ENCODE results near the gene FAM171A1.

FAM171A1 gene

GRCh38 chr10:15253951-15254807, 116.9 kb downstream of the FAM171A1 start:
- no peak for DNase-seq (ENCODE audit: extremely low read depth in 1 of 2, low read depth in 1 of 2)

- DNase-seq (ENCODE audit: extremely low read depth in 1 of 2, low read depth in 1 of 2): no peak
Observed at GRCh38 chr10:15252396-15252795, 118.7 kb downstream of the FAM171A1 start.

GRCh38 chr10:15251791-15252380, 119.2 kb downstream of the FAM171A1 start:
- DNase-seq (ENCODE audit: extremely low read depth in 1 of 2, low read depth in 1 of 2): no peak

GRCh38 chr10:15245530-15245929, 125.6 kb downstream of the FAM171A1 start:
- DNase-seq (ENCODE audit: extremely low read depth in 1 of 2, low read depth in 1 of 2): no peak

- DNase-seq (ENCODE audit: extremely low read depth in 1 of 2, low read depth in 1 of 2): no peak
Observed at GRCh38 chr10:15244635-15245197, 126.4 kb downstream of the FAM171A1 start.

GRCh38 chr10:15242261-15242840, 128.7 kb downstream of the FAM171A1 start:
- no peak for DNase-seq (ENCODE audit: extremely low read depth in 1 of 2, low read depth in 1 of 2)

- DNase-seq (ENCODE audit: extremely low read depth in 1 of 2, low read depth in 1 of 2): no peak
Observed at GRCh38 chr10:15241306-15241705, 129.8 kb downstream of the FAM171A1 start.

- no peak for DNase-seq (ENCODE audit: extremely low read depth in 1 of 2, low read depth in 1 of 2)
Observed at GRCh38 chr10:15238555-15239335, 132.3 kb downstream of the FAM171A1 start.

- no peak for DNase-seq (ENCODE audit: extremely low read depth in 1 of 2, low read depth in 1 of 2)
Observed at GRCh38 chr10:15237351-15237750, 133.7 kb downstream of the FAM171A1 start.

GRCh38 chr10:15236340-15236739, 134.7 kb downstream of the FAM171A1 start:
- DNase-seq (ENCODE audit: extremely low read depth in 1 of 2, low read depth in 1 of 2): no peak

- no peak for DNase-seq (ENCODE audit: extremely low read depth in 1 of 2, low read depth in 1 of 2)
Observed at GRCh38 chr10:15232279-15232678, 138.8 kb downstream of the FAM171A1 start.

- no peak for DNase-seq (ENCODE audit: extremely low read depth in 1 of 2, low read depth in 1 of 2)
Observed at GRCh38 chr10:15231426-15231825, 139.7 kb downstream of the FAM171A1 start.

GRCh38 chr10:15230257-15230656, 140.8 kb downstream of the FAM171A1 start:
- DNase-seq (ENCODE audit: extremely low read depth in 1 of 2, low read depth in 1 of 2): no peak

- DNase-seq (ENCODE audit: extremely low read depth in 1 of 2, low read depth in 1 of 2): no peak
Observed at GRCh38 chr10:15229268-15229667, 141.8 kb downstream of the FAM171A1 start.

GRCh38 chr10:15228426-15228825, 142.7 kb downstream of the FAM171A1 start:
- DNase-seq (ENCODE audit: extremely low read depth in 1 of 2, low read depth in 1 of 2): no peak

- no peak for DNase-seq (ENCODE audit: extremely low read depth in 1 of 2, low read depth in 1 of 2)
Observed at GRCh38 chr10:15227611-15228372, 143.3 kb downstream of the FAM171A1 start.

GRCh38 chr10:15225511-15225910, 145.6 kb downstream of the FAM171A1 start:
- DNase-seq (ENCODE audit: extremely low read depth in 1 of 2, low read depth in 1 of 2): no peak

- DNase-seq (ENCODE audit: extremely low read depth in 1 of 2, low read depth in 1 of 2): no peak
Observed at GRCh38 chr10:15224948-15225347, 146.1 kb downstream of the FAM171A1 start.

GRCh38 chr10:15223174-15223573, 147.9 kb downstream of the FAM171A1 start:
- no peak for DNase-seq (ENCODE audit: extremely low read depth in 1 of 2, low read depth in 1 of 2)

- no peak for DNase-seq (ENCODE audit: extremely low read depth in 1 of 2, low read depth in 1 of 2)
Observed at GRCh38 chr10:15222511-15222910, 148.6 kb downstream of the FAM171A1 start.

Data from stimulated activated CD8-positive, alpha-beta memory T cell treated with anti-CD3 and anti-CD28 coated beads, Interleukin-7, amount 100 ng/mL, for 48 hours (primary cell).